ENCODE measurements around the gene OLIG1.

DNA sequence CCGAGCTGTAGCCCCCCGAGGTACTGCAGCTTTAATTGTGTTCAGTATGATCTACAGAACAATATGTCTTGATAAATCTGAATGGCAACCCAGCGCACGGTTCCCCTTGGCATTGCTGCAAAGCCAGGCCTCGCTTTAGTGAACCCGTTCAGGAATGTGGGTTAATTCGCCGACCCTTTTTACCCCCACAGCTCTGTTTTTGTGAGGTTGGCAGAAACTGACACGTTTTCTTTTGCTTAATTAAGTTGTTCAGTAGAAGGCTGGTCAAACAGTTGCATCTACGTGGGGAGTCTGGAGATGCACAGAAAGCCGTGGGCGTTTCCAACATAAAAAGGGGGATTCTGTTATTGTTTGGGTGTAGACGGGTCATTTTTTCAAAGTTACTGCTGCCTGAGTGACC is 43.2 kb downstream of the OLIG1 start:
- TF ChIP-seq CTCF (conservative IDR thresholded peaks at IDR 0.05; ENCODE audit: low read depth, low read length) (no peak), POLR2A (IDR thresholded peaks at IDR 0.05; ENCODE audit: low read depth, low read length) (no peak), MXI1 (IDR thresholded peaks at IDR 0.05; ENCODE audit: borderline replicate concordance, low read depth, low read length) (no peak), RAD21 (IDR thresholded peaks at IDR 0.05; ENCODE audit: low read length) (no peak), BHLHE40 (IDR thresholded peaks at IDR 0.05; ENCODE audit: low read depth, low read length) (no peak), CHD1 (IDR thresholded peaks at IDR 0.05; ENCODE audit: low read depth, low read length) (no peak), USF2 (IDR thresholded peaks at IDR 0.05; ENCODE audit: low read depth, low read length) (no peak), SMC3 (IDR thresholded peaks at IDR 0.05; ENCODE audit: low read depth, low read length) (no peak), CEBPB (IDR thresholded peaks at IDR 0.05; ENCODE audit: low read depth, low read length) (no peak), MAFK (IDR thresholded peaks at IDR 0.05; ENCODE audit: low read depth, low read length) (no peak), RFX5 (IDR thresholded peaks at IDR 0.05; ENCODE audit: low read depth, low read length) (no peak)
